K562 (cell line): Measurements from ENCODE around the gene CHD2. TPM values are rescaled to one million over a fixed set of nuclear protein-coding genes. Genes with fewer than 3 reads are reported as not detected.

ENCODE experiments used
- CBX8 ChIP-seq: fragments of 200-600 bp; sonication (generic); IDR thresholded peaks from 2 replicates; pipeline ENCODE4 v1.6.1; 2012; ENCODE audit warnings: borderline replicate concordance, mixed run types, low read depth, mild to moderate bottlenecking, moderate library complexity, mixed read lengths, low read length, control low read depth, inconsistent platforms; ENCODE audit not compliant: poor library complexity, severe bottlenecking; ENCODE audit errors: extremely low read depth
- CGGBP1 ChIP-seq: fragments of 250-450 bp; sonication (Bioruptor Pico); IDR thresholded peaks from 2 replicates; pipeline ENCODE4 v1.9.0; 2021; ENCODE audit warnings: mild to moderate bottlenecking
- CTCF ChIP-seq, 3 experiments: IDR thresholded peaks in 2 of 3; conservative IDR thresholded peaks in 1 of 3; 2 replicates each; pipeline ENCODE4 v1.5.1; 2011 to 2012; ENCODE audit warnings: low read length in 3 of 3, mild to moderate bottlenecking in 3 of 3, control low read depth in 2 of 3, improper control_type of control experiment in 1 of 3, inconsistent platforms in 1 of 3, low read depth in 1 of 3, mixed read lengths in 1 of 3, moderate library complexity in 1 of 3; ENCODE audit not compliant: insufficient read depth in 2 of 3
- CTCFL ChIP-seq: IDR thresholded peaks from 2 replicates; pipeline ENCODE4 v1.6.1; 2011; ENCODE audit warnings: borderline replicate concordance, low read depth, mild to moderate bottlenecking, moderate library complexity, low read length; ENCODE audit not compliant: insufficient read depth, poor library complexity, severe bottlenecking
- ETS1 ChIP-seq: conservative IDR thresholded peaks from 2 replicates; pipeline ENCODE4 v1.6.1; 2011; ENCODE audit warnings: low read depth, mild to moderate bottlenecking, low read length; ENCODE audit not compliant: control insufficient read depth
- HDAC8 ChIP-seq: fragments of 450-650 bp; IDR thresholded peaks from 2 replicates; pipeline ENCODE4 v1.6.1; 2016; ENCODE audit warnings: mild to moderate bottlenecking, missing genetic modification characterization, moderate library complexity, missing compliant biosample characterization
- HIVEP1 ChIP-seq: fragments of 250-450 bp; sonication (Bioruptor Pico); IDR thresholded peaks from 2 replicates; pipeline ENCODE4 v1.4.0; 2020; ENCODE audit warnings: mild to moderate bottlenecking
- HNRNPL ChIP-seq: fragments of 200-400 bp; formaldehyde crosslinking; IDR thresholded peaks from 2 replicates; pipeline ENCODE4 v1.6.1; 2017; ENCODE audit warnings: low read depth, mild to moderate bottlenecking, low read length
- MAX ChIP-seq: sonication (generic); formaldehyde crosslinking; IDR thresholded peaks from 2 replicates; pipeline ENCODE4 v1.9.0; 2022; ENCODE audit warnings: mild to moderate bottlenecking, missing genetic modification reagents
- MBD2 ChIP-seq: sonication (generic); IDR thresholded peaks from 2 replicates; pipeline ENCODE4 v1.6.1; 2016; ENCODE audit warnings: low read depth, borderline replicate concordance
- POU5F1 ChIP-seq: fragments of 150-350 bp; IDR thresholded peaks from 2 replicates; pipeline ENCODE4 v1.6.1; 2014; ENCODE audit warnings: borderline replicate concordance, low read length, low read depth, mild to moderate bottlenecking; ENCODE audit not compliant: partially characterized antibody
- SP1 ChIP-seq: sonication (generic); formaldehyde crosslinking; IDR thresholded peaks from 2 replicates; pipeline ENCODE4 v1.8.1; 2022; ENCODE audit warnings: mild to moderate bottlenecking, missing genetic modification reagents
- SRF ChIP-seq, 2 experiments: fragments of 250-450, 450-650 bp in 1 of 2; sonication (Bioruptor Pico) in 1 of 2; sonication (generic) in 1 of 2; formaldehyde crosslinking; IDR thresholded peaks; 2 replicates each; pipeline versions ENCODE4 v1.5.0 to v1.5.1; 2020 to 2022; ENCODE audit warnings: mild to moderate bottlenecking in 1 of 2, missing genetic modification reagents in 1 of 2
- SUPT5H ChIP-seq: fragments of 450-650 bp; IDR thresholded peaks from 2 replicates; pipeline ENCODE4 v1.6.1; 2016
- TBL1XR1 ChIP-seq, 2 experiments: IDR thresholded peaks; 2 replicates each; pipeline ENCODE4 v1.6.1; 2012; ENCODE audit warnings: improper control_type of control experiment in 2 of 2, low read length in 2 of 2, mild to moderate bottlenecking in 1 of 2
- TEAD4 ChIP-seq, 2 experiments: sonication (generic) in 1 of 2; formaldehyde crosslinking in 1 of 2; IDR thresholded peaks; 2 replicates each; pipeline versions ENCODE4 v1.6.1 to v1.8.0; 2012 to 2022; ENCODE audit warnings: borderline replicate concordance in 1 of 2, inconsistent platforms in 1 of 2, low read length in 1 of 2, mild to moderate bottlenecking in 1 of 2, missing genetic modification reagents in 1 of 2
- ZNF3 ChIP-seq: fragments of 250-450 bp; sonication (Bioruptor Pico); IDR thresholded peaks from 2 replicates; pipeline ENCODE4 v1.5.0; 2021; ENCODE audit warnings: mild to moderate bottlenecking, moderate library complexity
- ZNF384 ChIP-seq: IDR thresholded peaks from 2 replicates; pipeline ENCODE4 v1.6.1; 2012; ENCODE audit warnings: low read depth, low read length, improper control_type of control experiment
- ZNF644 ChIP-seq: fragments of 200-800 bp; sonication (Bioruptor generic); IDR thresholded peaks from 2 replicates; pipeline ENCODE4 v1.6.1; 2016; ENCODE audit warnings: low read depth, missing genetic modification characterization, missing compliant biosample characterization
- ZNF668 ChIP-seq: fragments of 250-450 bp; sonication (Bioruptor Pico); IDR thresholded peaks from 2 replicates; pipeline ENCODE4 v1.8.0; 2022; ENCODE audit warnings: mild to moderate bottlenecking, inconsistent platforms
- ZNF780A ChIP-seq: fragments of 250-450 bp; sonication (Bioruptor Pico); IDR thresholded peaks from 2 replicates; pipeline ENCODE4 v1.5.0; 2021; ENCODE audit warnings: mild to moderate bottlenecking
- polyA plus RNA-seq, 8 experiments: library from polyadenylated mRNA; depleted of rRNA in 4 of 8; stranded (reverse) in 5 of 8; unstranded in 3 of 8; fragments of >200 nt; fragmentation: Nextera tagmentation in 2 of 8; fragmentation: Illumina TruSeq in 1 of 8; extraction: Ambion mirVana in 2 of 8; extraction: Trizol in 1 of 8; gene quantifications; 2 replicates each; pipeline versions ENCODE4 v1.2.1 to v1.2.3, GENCODE V29; 2011 to 2014; ENCODE audit warnings: inconsistent platforms in 1 of 8, missing spikeins in 1 of 8
- total RNA-seq, 7 experiments: library from RNA; depleted of rRNA in 6 of 7; stranded (reverse); fragments of >200 nt in 6 of 7; fragmentation: Illumina TruSeq in 2 of 7; extraction: Trizol in 2 of 7; gene quantifications; 2 replicates each; pipeline versions ENCODE4 v1.2.1 to v1.2.3, GENCODE V29; 2011 to 2021; ENCODE audit warnings: low replicate concordance in 1 of 7

The CHD2 gene
- total and polyA plus RNA-seq, 9 of the 15 experiments (the other 6 are each of a cell fraction or from before 2014, with no cell fraction given): 38.9 to 70.8 (median 56.2) TPM

- no peak for TF ChIP-seq HNRNPL
- peak; percentile 25 for TF ChIP-seq CTCFL
- no peak for TF ChIP-seq ETS1
- TF ChIP-seq HIVEP1: no peak
- no peak for TF ChIP-seq ZNF644 (tag)
- TF ChIP-seq MAX (CRISPR knock-in tag): peak; percentile 95
- TF ChIP-seq MBD2: no peak
- no peak for TF ChIP-seq ZNF668
- no peak for TF ChIP-seq CBX8
- TF ChIP-seq SRF (CRISPR knock-in tag; IDR thresholded peaks at IDR 0.05): no peak
- TF ChIP-seq ZNF384: no peak
- TF ChIP-seq TEAD4 (IDR thresholded peaks at IDR 0.05; ENCODE audit: low read length): no peak
- peak; percentile 87; the same call in 1 of the 2 replicates for TF ChIP-seq TEAD4 (CRISPR knock-in tag; IDR thresholded peaks at IDR 0.05; ENCODE audit: borderline replicate concordance)
- peak; percentile 62 to 85 (median 63) for TF ChIP-seq CTCF (IDR thresholded peaks at IDR 0.05 in 2 of 3, conservative IDR thresholded peaks at IDR 0.05 in 1 of 3; ENCODE audit: insufficient read depth in 2 of 3, low read depth in 1 of 3, low read length in 3 of 3)
- no peak for TF ChIP-seq ZNF780A (CRISPR knock-in tag)
- TF ChIP-seq TBL1XR1 (IDR thresholded peaks at IDR 0.05; ENCODE audit: low read length in 2 of 2): no peak
- no peak for TF ChIP-seq SUPT5H
- TF ChIP-seq HDAC8: no peak
- TF ChIP-seq POU5F1: no peak
- TF ChIP-seq CGGBP1 (CRISPR knock-in tag): no peak
- no peak for TF ChIP-seq SP1 (CRISPR knock-in tag)
- no peak for TF ChIP-seq ZNF3 (CRISPR knock-in tag)
Observed at GRCh38 chr15:93035953-93036810, 136.1 kb downstream of the CHD2 start (continued).
